Left renal cortex interstitium (tissue), 4 donors: Measurements from ENCODE around the gene GARIN3. TPM values are rescaled to one million over a fixed set of nuclear protein-coding genes. Genes with fewer than 3 reads are reported as not detected.
"Not testable (repeated sequence)": the region's sequence is repeated elsewhere in the genome, so short reads cannot be mapped to it uniquely, and the experiment has no call there.

Experiments used
- DNase-seq, 4 donors: peaks; one replicate each; pipeline ENCODE4 v3.0.0-alpha.2; 2013; ENCODE audit warnings: low read depth in 4 of 4, low spot score in 2 of 4, missing footprints in 1 of 4
- polyA plus RNA-seq, 4 donors: library from polyadenylated mRNA; unstranded; fragments of 120-200 nt; gene quantifications; one replicate each; pipeline ENCODE4 v1.2.1, GENCODE V29; 2013; ENCODE audit not compliant: insufficient read length in 4 of 4

The GARIN3 gene
- polyA plus RNA-seq, 4 donors: not detected

GRCh38 chr5:157186309-157187045, 20.4 kb upstream of the GARIN3 start:
- DNase-seq: no peak

DNA sequence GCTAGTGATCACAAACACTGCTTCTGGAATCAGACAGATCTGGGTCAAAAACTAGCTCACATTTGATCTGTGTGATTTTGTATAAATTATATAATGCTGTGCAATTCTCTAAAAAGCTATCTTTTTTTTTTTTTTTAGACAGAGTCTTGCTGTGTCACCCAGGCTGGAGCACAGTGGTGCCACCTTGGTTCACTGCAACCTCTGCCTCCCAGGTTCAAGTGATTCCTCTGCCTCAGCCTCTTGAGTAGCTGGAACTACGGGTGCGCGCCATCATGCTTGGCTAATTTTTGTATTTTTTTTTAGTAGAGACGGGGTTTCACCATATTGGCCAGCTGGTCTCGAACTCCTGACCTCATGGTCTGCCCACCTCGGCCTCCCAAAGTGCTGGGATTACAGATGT, 19.1 kb upstream of the GARIN3 start:
- not testable (repeated sequence) for DNase-seq

GRCh38 chr5:157184117-157184670, 18.1 kb upstream of the GARIN3 start:
- DNase-seq: no peak

- no peak for DNase-seq
Measured at GRCh38 chr5:157182143-157182757, 16.2 kb upstream of the GARIN3 start.

- no peak for DNase-seq
Measured at GRCh38 chr5:157180374-157181264, 14.6 kb upstream of the GARIN3 start, which contains the start of gene ITK. ITK (plus strand) TSS chr5:157180840; CDS start chr5:157180978, 138 bp downstream.

DNA sequence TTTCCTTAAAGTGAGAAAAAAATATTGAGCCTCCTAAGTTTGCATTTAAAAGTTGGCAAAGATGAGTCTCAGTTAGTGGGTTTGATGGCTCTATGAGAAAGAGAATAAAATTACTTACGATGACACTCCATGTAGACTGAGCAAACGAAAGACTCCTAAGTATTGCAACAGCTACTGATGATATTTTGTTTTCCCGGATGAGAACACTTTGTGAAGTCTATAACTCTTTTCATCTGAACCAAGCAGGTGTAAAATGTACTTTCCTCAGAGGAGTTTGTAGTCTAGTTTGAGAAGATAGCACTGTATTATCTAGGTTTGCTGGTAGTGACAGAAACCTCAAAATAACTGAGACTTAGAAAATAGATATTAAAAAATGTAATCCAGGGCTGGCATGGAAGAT, 12.9 kb upstream of the GARIN3 start:
- DNase-seq: no peak

- DNase-seq: no peak
Measured at GRCh38 chr5:157177953-157178352, 11.9 kb upstream of the GARIN3 start.

- DNase-seq: no peak
Measured at GRCh38 chr5:157175071-157175612, 9.1 kb upstream of the GARIN3 start.

DNA sequence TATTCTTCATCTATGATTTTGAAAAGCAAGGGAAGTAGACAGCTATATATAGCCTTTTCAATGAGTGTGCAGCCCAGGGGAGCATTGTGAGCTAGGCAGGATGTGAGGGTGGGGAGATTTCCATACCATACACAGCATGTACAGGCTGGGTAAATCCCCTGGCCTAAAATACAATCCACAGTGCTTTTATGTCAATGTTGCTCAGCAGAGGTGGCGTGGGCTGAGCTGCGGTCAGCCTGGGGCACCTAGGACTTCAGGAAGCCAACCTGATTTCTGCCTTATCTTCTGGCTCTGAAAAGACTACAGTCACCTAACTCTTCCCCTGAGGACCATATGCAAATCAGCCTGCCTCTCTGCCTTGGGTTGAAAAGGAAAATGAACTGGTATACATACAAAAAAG, 6.3 kb upstream of the GARIN3 start:
- no peak for DNase-seq

GRCh38 chr5:157168286-157168685, 2.2 kb upstream of the GARIN3 start:
- DNase-seq: no peak

DNA sequence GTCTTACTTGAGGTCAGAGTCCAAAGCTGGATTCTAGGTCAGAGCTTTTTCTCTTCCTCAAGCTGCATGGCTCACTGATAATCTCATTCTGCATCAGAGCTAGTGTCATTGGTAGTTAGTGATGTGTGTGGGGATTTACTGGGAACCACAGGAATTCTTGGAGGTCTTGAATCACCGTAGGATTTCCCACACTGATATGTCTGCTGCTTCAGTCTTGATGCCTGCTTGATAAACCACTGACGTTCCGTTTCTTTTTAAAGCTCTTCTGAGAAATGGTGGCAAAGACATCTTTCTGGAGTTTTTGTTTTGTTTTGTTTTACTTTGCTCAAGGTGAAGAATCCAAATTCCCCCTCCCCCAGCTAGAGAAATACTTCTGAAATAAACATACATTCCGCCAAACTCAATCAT, 1.2 kb upstream of the GARIN3 start:
- DNase-seq: no peak

DNA sequence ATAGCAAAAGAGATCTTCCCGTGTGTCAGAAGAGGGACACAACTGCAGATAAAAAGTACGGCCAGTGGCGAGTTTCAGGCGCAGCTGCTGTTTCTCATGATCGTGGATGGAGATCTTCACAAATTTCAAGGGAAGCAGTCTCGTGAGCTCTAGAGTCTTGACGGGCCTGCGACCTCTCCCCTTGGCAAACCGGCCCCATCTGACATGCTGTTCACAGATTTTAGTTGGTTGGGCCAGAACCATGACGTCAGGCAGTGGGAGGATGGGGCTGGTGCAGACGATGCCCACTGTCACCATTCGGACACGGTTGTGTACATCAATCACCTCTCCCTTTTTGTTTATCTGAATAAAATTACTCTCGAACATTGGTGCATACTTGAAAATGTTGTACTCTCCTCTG, 396 bp downstream of the GARIN3 start:
- no peak for DNase-seq

DNA sequence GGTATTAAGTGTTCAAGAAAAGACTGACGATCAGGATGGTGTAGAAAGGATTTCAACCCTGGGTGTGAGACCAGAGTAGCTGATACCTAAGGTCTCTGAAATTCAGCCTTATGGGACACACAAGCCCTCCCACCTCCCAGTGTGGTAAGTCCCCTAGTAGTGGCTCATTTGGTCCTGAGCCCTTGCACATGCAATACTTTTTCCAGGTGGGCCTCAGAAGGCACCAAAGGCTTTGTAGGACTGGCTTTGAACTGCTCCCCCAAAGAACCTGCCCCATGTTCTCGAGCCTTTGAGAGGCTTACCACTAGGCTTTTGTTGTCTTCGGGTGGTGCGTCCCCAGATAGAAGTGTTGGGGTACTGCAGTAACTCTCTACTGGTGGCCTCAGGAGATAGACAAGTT, 803 bp downstream of the GARIN3 start:
- no peak for DNase-seq

GRCh38 chr5:157164521-157164920, 1.5 kb downstream of the GARIN3 start:
- no peak for DNase-seq

GRCh38 chr5:157162919-157163510, 3.0 kb downstream of the GARIN3 start:
- DNase-seq: no peak

DNA sequence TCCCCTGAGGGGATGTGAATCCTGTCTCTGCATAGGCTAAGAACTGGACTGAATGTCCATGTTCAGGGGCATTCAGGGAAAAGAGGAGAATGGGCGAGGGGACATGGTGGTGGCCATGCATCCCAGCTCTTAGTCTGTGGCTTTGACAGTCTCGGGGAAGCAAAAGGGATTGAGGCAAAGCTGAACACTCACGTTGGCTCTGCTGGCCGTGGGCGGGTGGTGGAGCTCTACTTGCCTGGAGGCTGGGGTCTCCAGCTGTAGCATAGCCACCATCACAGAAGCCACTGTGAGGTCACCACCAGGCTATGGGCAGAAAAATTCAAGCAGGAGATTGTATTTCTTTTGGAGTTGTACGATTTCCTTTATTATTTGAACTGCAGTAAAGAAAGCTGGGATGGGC, 4.1 kb downstream of the GARIN3 start:
- DNase-seq: no peak

- DNase-seq: no peak
Measured at GRCh38 chr5:157160001-157160400, 6.1 kb downstream of the GARIN3 start.

GRCh38 chr5:157159209-157159751, 6.8 kb downstream of the GARIN3 start:
- no peak for DNase-seq

GRCh38 chr5:157157293-157157891, 8.7 kb downstream of the GARIN3 start:
- no peak for DNase-seq

GRCh38 chr5:157155297-157155696, 10.8 kb downstream of the GARIN3 start:
- DNase-seq: no peak
